ENCODE results near the gene TEX12.

Gene TEX12

GRCh38 chr11:112213753-112214152 is 46.6 kb downstream of the TEX12 start:
- no peak for DNase-seq

GRCh38 chr11:112215621-112216020 is 48.4 kb downstream of the TEX12 start:
- no peak for DNase-seq

GRCh38 chr11:112216561-112217105 is 49.5 kb downstream of the TEX12 start:
- no peak for DNase-seq

DNA sequence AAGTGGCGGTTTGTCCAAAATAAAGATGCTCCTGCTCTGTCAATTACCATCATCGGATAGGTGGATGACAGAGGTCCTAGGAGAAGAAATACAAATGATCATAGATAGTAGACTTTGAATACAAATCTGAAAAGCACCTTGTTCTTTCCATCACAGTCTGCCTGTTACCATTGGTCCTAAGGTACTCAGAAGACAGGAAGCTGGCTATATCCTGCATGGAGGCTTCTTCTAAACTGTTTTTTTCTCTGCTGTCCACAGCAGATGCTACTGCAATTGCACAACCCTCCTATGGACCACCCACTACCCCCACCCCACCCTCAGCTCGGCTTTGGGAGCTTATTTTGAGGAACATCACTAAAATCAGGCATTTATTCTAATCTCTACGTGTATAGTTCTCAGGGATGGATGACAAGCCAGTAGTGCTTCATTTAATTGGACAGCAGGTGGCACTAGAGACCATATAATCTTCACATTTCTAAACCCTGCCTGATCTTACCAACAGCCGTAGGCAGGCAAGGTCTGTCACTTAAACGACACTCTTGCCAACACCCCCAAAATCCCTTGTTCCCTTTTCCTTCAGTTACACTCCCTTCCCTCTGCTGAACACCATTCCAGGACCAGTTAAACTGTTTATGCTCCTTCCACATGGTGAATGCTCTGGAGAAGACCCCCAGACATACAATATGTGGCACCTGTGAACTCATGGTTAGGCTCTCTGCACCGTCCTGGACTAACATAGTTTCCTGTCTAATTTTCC is 52.5 kb downstream of the TEX12 start:
- DNase-seq = peak; percentile 70

DNA sequence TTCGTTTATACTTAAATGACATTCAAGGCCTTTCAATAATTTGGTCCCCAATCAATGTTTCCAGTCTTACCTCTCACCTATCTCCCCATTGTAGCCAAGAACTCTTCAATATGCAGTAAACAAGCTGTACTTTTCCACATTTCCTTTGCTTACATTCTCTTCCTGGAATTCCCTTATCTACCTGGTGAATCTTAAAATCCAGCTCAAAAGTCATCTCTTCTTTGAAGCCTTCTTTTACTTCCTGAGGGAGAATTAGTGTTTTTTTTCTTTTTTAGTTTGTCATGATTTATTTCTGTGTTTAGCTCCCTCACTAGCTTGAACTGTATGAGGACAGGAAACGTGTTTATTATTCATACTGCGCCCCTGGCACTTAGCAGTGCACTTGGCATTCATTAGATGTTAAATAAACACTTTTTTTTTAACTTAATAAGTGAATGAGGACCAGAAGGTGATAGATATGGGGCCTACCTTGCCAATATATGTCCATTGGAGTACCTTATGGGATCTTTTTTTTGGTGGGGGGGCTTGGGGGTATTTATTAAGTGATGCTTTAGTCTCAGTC is 54.2 kb downstream of the TEX12 start:
- DNase-seq = no peak
